ENCODE results near the gene CERT1. TPM values are rescaled to one million over a fixed set of nuclear protein-coding genes. Genes with fewer than 3 reads are reported as not detected.
"Not testable (repeated sequence)": the region's sequence is repeated elsewhere in the genome, so short reads cannot be mapped to it uniquely, and the experiment has no call there.

CERT1 gene
- 59.9 TPM for total RNA-seq

DNA sequence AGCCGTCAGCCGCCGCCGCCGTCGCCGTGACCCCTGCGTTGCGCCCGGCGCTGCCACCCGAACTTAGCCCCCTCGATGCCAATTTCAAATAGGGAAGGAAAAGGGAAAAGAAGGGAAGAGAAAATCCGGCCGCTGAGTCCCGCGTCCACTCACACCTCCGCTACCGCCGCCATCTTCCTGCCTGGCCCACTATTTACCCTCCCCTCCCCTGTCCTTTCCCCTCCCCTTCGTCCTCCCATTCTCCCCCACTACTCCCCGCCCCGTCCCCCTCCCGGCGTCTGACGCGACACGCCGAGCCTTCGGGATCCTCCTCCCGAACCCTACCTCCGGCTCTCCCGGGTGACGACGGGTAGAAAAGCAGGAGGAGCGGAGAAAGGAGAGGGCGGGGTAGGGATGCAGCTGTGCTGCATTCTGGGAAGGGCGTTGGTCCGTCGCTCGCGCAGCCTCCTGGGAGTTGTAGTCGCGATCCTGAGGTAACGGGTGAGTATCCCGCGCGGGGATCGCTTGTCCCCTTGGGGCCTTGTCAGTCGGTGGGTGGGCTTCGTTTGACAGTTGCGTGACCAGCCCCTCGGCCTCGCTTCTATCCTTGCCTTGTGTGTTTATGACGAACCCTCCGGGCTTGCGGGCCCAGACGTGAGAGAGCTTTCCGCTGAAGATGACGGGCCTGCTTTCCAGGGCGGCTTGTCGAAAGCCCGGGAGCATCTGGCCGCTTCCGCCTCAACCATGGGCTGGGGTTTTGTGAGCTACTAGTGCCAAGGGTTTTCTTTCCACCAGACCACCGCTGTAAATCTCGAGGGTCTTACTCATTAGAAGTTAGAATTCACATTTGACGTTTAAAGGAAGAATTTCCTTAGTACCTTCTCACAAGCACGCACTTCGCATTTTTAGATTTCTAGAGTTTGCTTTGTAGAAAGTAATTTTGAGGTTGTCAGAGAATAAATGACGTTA, at the start of gene CERT1, which contains the start of gene POLK:
Gene CERT1 (minus strand): TSS at position 195 of the 948 bp plus-strand sequence. CDS start 422 bp downstream, outside the sequence.
Gene POLK (plus strand): TSS at position 457 of the 948 bp plus-strand sequence.
- peak; percentile 98 for DNase-seq (ENCODE audit: low spot score)

DNA sequence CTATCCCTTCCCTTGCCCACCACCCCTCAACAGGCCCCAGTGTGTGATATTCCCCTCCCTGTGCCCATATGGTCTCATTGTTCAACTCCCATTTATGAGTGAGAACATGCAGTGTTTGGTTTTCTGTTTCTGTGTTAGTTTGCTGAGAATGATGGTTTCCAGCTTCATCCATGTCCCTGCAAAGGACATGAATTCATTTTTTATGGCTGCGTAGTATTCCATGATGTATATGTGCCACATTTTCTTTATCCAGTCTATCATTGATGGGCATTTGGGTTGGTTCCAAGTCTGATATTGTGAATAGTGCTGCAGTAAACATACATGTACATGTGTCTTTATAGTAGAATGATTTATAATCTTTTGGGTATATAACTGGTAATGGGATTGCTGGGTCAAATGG, 49.2 kb upstream of the CERT1 start:
- not testable (repeated sequence) for DNase-seq (ENCODE audit: low spot score)

DNA sequence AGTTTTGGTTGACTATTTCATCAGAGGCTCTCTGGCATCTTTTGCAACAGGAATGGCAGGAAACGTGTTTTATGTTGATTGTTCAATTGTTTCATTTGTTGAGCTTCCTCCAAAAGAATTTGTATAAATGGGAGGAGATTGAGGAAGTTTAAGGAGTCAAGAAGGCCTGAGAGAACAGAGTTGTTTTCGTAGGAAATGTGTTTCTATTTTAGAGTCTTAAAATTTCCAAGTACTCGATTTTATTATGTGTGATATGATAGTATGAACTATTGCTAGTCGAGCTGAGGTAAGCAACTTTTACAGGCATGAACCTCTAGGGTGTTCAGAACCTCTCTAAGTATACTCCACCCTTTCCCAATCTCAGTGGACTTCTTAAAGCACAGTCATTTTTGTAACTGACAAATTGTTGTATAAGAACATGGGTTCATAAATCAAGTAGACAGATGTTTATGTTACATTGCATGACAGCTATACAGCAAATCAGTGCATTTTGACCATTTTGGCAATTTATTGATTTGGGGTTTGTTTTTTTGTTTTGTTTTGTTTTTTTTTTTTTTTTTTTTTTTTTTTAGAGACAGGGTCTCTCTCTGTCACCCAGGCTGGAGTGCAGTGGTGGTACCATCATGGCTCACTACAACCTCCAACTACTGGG, 47.7 kb upstream of the CERT1 start:
- no peak for DNase-seq (ENCODE audit: low spot score)

DNA sequence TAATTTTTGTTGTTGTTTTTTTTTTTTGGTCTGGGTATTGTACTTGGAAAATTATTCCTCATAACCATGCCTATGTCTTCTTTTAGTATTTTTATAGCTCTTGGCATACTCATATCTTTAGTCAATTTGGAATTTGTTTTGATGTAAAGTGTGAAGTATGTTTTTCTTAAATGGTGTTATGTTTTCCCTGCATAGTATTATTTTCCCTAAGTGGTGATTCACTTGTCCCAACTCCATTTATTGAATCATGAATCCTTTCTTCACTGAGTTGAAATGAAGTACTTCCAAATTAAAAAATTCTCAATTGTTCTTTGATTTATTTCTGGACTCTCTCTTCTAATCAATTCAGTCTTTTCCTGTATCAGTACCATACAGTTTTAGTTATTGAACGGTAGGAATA, 46.8 kb upstream of the CERT1 start:
- DNase-seq (ENCODE audit: low spot score): no peak

DNA sequence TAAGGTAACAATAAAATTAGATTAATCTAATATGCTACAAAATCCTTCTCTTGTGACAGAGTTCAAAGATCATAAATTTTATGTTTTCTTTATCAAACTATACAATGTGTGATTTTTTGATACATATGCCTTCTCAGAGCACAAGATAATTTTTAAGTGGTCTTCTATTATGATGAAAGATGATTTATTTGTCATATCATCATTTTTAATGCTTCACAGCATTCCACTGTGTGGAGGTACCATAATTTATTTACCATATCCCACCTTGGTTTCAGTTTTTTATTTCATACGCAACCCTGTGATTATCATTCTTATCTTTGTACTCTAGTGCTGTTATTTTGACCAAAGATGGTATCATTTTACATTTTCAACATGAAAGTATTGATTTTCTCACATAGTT, 41.9 kb upstream of the CERT1 start:
- DNase-seq (ENCODE audit: low spot score): no peak

- no peak for DNase-seq (ENCODE audit: low spot score)
Measured at GRCh38 chr5:75552764-75553163, 41.3 kb upstream of the CERT1 start.

DNA sequence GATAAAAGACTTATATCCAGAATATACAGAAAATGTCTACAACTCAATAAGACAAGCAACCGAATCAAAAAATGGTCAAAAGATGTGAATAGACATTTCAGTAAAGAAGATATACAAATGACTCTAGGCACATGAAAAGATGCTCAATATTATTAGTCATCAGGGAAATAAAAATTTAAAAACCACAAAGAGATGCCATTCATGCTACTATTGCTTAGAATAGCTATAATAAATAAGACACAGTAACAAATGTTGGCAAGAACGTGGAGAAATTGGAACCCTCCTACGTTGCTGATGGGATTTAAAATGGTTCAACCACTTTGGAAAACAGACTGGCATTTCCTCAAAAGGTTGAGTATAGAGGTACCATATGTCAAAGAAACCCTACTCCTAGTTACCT, 40.0 kb upstream of the CERT1 start:
- no peak for DNase-seq (ENCODE audit: low spot score)

GRCh38 chr5:75550597-75550996, 39.2 kb upstream of the CERT1 start:
- DNase-seq (ENCODE audit: low spot score): no peak

- DNase-seq (ENCODE audit: low spot score): no peak
Measured at GRCh38 chr5:75547812-75548211, 36.4 kb upstream of the CERT1 start.

DNA sequence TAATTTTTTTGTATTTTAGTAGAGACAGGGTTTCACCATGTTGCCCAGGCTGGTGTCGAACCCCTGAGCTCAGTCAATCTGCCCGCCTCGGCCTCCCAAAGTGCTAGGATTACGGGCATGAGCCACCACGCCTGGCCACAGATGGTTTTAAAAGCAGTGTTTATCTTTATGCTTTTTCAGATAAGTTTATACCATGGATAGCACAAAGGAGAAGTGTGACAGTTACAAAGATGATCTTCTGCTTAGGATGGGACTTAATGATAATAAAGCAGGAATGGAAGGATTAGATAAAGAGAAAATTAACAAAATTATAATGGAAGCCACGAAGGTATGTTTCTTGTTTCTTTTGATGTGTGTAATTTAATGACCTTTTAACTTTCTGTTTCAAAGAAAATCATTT, 35.4 kb upstream of the CERT1 start:
- no peak for DNase-seq (ENCODE audit: low spot score)

- DNase-seq (ENCODE audit: low spot score): no peak
Measured at GRCh38 chr5:75545131-75545530, 33.7 kb upstream of the CERT1 start.

DNA sequence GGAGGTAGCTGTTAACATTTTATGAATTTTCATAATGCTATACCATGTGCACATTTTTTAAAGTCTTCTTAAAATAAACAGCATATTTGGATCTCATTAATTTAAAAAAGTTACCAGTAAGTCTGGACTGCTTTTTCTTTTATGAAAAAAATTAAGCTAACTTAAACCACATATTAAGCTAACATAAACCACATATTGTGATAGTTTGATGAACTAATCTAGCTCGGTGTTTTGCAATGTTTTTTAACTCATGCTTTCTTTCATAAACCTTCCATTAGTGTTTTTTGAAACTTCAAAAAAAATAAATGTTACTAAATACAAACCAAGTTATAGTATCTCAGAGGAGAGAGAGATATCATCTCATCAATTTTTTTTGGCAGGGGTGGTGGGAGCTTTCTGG, 26.8 kb upstream of the CERT1 start:
- DNase-seq (ENCODE audit: low spot score): no peak

GRCh38 chr5:75536694-75537360, 25.4 kb upstream of the CERT1 start:
- DNase-seq (ENCODE audit: low spot score): no peak

DNA sequence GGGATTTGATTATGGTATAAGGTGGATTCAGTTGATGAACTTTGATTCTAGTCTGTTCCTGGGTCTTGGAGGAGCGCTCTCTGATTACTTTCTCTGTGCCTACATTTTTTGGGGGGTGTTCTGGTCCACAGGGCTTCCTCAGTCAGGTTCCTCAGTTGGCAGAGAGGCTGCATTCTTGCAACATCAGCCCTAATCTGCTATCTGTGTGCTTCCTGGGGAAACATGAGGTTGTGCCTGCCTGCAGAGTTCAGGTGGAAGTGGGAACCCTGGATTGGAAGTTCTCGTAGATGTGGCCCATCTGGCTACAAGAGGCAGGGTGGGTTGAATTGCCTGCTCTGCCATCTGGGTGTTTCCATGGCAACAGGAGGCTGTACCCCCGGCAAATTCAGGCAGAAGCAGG, 24.7 kb upstream of the CERT1 start:
- DNase-seq (ENCODE audit: low spot score): no peak

- no peak for DNase-seq (ENCODE audit: low spot score)
Measured at GRCh38 chr5:75534734-75535133, 23.3 kb upstream of the CERT1 start.

DNA sequence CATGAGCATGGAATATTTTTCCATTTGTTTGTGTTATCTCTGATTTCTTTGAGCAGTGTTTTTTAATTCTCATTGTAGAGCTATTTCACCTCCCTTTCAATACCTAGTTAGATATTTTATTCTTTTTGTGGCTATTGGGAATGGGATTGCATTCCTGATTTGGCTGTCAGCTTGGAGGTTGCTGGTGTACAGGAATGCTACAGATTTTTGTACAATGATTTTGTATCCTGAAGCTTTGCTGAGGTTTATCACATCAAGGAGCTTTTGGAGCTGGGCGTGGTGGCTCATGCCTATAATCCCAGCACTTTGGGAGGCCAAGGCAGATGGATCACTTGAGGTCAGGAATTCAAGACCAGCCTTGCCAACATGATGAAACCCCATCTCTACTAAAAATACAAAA, 22.3 kb upstream of the CERT1 start:
- DNase-seq (ENCODE audit: low spot score): not testable (repeated sequence)

- no peak for DNase-seq (ENCODE audit: low spot score)
Measured at GRCh38 chr5:75532190-75532589, 20.8 kb upstream of the CERT1 start.

- no peak for DNase-seq (ENCODE audit: low spot score)
Measured at GRCh38 chr5:75529185-75529584, 17.8 kb upstream of the CERT1 start.

GRCh38 chr5:75526070-75526469, 14.6 kb upstream of the CERT1 start:
- DNase-seq (ENCODE audit: low spot score): no peak

- no peak for DNase-seq (ENCODE audit: low spot score)
Measured at GRCh38 chr5:75525344-75525743, 13.9 kb upstream of the CERT1 start.

DNA sequence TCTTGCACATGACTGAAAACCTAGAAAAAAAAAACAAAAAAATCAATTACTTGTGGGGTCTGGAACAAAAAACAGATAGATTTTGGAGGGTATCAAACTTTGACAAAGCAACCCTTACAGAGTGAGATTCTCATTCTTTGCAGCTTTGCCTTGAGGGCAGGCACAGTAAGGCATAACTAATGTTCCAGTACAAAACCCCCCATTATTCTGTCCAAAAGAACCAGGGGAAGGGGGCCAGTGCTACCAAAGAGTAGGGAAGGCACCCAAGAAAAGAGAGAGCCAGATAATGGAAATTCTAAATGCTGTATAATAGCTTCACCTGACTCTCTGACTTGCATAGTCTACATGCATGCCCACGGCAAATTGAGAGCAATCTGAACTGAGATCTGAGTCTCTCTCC, 13.2 kb upstream of the CERT1 start:
- no peak for DNase-seq (ENCODE audit: low spot score)

DNA sequence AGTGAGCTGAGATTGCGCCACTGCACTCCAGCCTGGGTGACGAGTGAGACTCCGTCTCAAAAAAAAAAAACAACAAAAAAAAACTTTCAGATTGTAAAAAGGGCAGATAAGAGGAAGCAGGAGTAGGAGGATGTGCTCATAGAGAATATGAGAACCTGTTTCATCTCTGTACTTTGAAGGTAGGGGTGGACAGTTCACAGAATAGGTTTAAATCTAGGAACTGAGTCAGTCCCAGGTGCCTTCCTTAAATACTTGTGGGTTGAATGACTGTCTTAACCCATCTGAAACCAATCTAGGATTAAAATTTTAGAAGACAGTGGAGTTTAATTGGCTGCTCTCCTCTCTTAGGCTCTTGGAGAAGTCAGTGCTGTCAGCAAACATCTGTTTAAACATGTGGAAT, 12.6 kb upstream of the CERT1 start:
- DNase-seq (ENCODE audit: low spot score): no peak

DNA sequence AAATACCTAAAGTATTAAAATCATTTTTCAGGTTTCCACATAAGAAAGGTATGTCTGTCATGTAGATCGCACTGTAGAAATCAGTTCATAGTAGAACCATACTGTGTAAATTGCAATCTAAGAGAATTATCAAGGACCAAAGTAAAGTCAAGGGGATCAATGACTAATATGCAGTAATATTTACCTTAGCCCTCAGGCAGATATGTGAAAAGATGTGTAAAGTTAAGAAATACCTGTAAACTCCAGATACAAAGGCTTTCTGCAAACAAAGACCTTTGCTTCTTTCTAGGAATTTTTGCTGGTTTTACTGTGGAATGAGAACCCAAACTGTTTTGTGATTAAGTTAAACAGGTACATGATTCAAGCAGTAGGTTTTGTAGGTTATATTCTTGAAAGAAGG, 11.8 kb upstream of the CERT1 start:
- DNase-seq (ENCODE audit: low spot score): no peak
